GM06990 (cell line): Measurements from ENCODE around the gene PCYT1A.
"Not testable (repeated sequence)": the region's sequence is repeated elsewhere in the genome, so short reads cannot be mapped to it uniquely, and the experiment has no call there.

ENCODE experiments used
- DNase-seq: peaks from one replicate; pipeline ENCODE4 v3.0.0-alpha.2; 2011; ENCODE audit not compliant: insufficient read length; ENCODE audit errors: extremely low read depth
- H3K27me3 ChIP-seq: replicated peaks from 2 replicates; pipeline ENCODE4 v1.6.0; 2011; ENCODE audit warnings: low read length; ENCODE audit not compliant: control insufficient read depth, insufficient read depth
- H3K36me3 ChIP-seq: 2 replicates; pipeline ENCODE4 v1.5.1; 2011; ENCODE audit warnings: low read length; ENCODE audit not compliant: control insufficient read depth, insufficient read depth
- H3K4me3 ChIP-seq: replicated peaks from 2 replicates; pipeline ENCODE4 v1.5.1; 2011; ENCODE audit warnings: low read depth, mild to moderate bottlenecking, control low read depth, low read length
- TF ChIP-seq, protein P1 (sequence below): IDR thresholded peaks from 2 replicates; pipeline ENCODE4 v1.5.1; 2011; ENCODE audit warnings: low read length, control low read depth, mild to moderate bottlenecking, inconsistent platforms; ENCODE audit not compliant: insufficient read depth, poor library complexity, severe bottlenecking

The PCYT1A gene

DNA sequence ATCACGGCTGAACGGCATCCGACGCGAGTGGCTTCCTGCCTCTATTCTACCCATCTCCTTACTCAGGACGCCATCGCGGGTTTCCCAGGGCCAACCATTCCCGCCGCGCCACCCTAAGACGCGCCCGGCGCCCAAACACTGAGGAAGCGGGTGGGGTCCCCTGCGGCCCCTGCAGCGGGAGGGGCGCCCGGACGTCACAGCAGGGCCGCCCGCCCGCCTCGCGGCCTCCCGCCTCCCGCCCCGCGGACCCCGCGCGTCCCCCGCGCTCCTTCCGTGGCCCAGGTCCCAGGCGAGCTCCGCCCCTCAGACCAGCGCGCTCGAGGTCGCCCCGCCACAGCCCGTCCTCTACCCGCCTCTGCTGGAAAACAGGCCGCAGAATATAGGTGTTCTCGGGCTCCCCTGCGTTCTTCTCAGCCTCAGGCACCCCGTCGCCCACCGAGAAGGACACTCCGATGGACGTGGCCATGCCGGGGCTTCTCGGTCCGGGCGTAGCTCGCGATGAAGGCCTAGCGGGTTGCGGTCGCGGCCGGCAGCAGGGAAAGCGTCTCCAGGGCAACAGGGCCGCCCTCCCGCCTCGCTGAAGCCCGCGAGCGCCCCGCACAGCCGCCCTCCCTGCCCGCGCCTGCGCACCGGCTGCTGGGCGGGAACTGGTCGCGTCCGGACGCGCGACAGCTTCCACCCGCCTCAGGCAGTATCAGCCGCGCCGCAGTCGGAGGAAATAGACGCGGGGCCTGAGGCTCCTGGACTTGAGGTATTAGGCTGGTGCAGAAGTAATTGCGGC, 30.4 kb upstream of the PCYT1A start, which contains the start of gene DYNLT2B:
Gene DYNLT2B (minus strand): TSS at position 554 of the 781 bp plus-strand sequence. CDS start 88 bp downstream, at position 466.
- Histone ChIP-seq H3K4me3 (peak within 1 kb of the TSS; percentile 97), H3K36me3 (no peaks in the 10 kb centered on the region; the same call in 1 of the 2 replicates), H3K27me3 (no peaks in the 10 kb centered on the region)
- TF ChIP-seq, protein P1, sequence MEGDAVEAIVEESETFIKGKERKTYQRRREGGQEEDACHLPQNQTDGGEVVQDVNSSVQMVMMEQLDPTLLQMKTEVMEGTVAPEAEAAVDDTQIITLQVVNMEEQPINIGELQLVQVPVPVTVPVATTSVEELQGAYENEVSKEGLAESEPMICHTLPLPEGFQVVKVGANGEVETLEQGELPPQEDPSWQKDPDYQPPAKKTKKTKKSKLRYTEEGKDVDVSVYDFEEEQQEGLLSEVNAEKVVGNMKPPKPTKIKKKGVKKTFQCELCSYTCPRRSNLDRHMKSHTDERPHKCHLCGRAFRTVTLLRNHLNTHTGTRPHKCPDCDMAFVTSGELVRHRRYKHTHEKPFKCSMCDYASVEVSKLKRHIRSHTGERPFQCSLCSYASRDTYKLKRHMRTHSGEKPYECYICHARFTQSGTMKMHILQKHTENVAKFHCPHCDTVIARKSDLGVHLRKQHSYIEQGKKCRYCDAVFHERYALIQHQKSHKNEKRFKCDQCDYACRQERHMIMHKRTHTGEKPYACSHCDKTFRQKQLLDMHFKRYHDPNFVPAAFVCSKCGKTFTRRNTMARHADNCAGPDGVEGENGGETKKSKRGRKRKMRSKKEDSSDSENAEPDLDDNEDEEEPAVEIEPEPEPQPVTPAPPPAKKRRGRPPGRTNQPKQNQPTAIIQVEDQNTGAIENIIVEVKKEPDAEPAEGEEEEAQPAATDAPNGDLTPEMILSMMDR: no peak
- DNase-seq: peak; percentile 96

DNA sequence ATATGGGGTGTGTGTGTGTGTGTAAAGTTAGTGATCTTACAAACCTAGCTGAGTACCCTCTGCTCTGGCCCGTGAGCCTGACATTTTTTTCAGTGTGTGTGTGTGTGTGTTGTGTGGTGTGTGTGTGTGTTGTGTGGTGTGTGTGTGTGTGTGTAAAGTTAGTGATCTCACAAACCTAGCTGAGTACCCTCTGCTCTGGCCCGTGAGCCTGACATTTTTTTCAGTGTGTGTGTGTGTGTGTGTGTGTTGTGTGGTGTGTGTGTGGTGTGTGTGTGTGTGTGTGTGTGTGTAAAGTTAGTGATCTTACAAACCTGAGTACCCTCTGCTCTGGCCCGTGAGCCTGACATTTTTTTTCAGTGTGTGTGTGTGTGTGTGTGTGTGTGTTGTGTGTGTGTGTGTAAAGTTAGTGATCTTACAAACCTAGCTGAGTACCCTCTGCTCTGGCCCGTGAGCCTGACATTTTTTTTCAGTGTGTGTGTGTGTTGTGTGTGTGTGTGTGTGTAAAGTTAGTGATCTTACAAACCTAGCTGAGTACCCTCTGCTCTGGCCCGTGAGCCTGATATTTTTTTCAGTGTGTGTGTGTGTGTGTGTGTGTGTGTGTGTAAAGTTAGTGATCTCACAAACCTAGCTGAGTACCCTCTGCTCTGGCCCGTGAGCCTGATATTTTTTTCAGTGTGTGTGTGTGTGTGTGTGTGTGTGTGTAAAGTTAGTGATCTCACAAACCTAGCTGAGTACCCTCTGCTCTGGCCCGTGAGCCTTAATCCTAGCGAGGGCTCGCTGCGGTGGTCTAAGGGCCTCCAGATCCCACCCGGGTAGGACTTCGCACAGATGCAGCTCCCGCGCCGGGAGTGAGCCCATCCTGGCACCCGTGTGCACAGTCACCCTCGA, 29.5 kb upstream of the PCYT1A start:
- H3K27me3 ChIP-seq, DNase-seq, H3K36me3 ChIP-seq: not testable (repeated sequence)
- peak overlapping the region; percentile 97 for H3K4me3 ChIP-seq

DNA sequence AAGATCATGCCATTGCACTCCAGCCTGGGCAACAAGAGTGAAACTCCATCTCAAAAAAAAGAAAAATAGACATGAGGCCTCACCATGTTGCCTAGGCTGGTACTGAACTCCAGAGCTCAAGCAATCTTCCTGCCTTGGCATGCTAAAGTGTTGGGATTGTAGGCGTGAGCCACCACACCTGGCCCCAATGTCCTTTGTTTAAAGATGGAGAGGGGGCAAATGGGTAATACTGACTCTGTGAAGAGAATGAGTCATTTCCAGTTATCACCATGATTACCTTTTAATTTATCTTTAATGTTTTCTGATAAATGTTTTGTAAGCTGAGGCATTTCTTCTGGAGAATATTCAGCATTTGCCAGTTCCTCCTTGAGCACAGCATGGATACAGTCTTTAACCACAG, 28.3 kb upstream of the PCYT1A start:
- TF ChIP-seq, protein P1: no peak
- Histone ChIP-seq H3K36me3 (no peaks in the 10 kb centered on the region; the same call in 1 of the 2 replicates), H3K4me3 (no peak overlapping the region), H3K27me3 (no peaks in the 10 kb centered on the region)
- no peak for DNase-seq

DNA sequence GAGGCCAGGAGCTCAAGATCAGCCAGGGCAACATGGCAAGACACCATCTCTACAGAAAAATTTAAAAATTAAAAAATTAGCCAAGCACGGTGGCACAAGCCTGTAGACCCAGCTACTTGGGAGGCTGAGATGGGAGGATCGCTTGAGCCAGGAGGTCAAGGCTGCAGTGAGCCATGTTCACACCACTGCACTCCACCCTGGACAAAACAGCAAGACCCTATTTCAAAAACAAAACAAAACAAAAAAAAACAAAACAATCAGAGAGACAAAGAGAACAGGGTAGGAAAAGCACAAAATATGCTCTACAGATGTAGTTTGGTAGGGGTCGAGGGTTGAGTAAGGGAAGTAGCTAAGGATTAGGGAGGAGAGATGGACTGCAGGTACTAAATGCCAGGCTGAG, 27.1 kb upstream of the PCYT1A start:
- TF ChIP-seq, protein P1: no peak

DNA sequence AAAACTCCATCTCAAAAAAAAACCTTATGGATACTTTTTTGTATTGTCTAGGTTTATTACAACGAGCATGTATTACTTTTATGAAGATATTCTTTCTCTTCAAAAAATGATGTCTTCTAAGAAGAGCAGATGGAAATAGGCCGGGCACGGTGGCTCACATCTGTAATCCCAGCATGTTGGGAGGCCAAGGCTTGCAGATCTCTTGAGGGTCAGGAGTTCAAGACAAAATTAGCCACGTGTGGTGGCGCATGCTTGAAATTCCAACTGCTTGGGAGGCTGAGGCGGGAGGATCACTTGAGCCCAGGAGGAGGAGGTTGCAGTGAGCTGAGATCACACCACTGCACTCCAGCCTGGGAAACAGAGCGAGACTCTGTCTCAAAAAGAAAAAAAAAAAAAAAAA, 26.6 kb upstream of the PCYT1A start:
- H3K36me3 ChIP-seq, H3K27me3 ChIP-seq, DNase-seq, H3K4me3 ChIP-seq: not testable (repeated sequence)

More for the DNA sequence above, 27.1 kb upstream of the PCYT1A start:
- Histone ChIP-seq H3K27me3 (no peaks in the 10 kb centered on the region), H3K4me3 (no peak overlapping the region), H3K36me3 (no peaks in the 10 kb centered on the region; the same call in 1 of the 2 replicates)
- no peak for DNase-seq

DNA sequence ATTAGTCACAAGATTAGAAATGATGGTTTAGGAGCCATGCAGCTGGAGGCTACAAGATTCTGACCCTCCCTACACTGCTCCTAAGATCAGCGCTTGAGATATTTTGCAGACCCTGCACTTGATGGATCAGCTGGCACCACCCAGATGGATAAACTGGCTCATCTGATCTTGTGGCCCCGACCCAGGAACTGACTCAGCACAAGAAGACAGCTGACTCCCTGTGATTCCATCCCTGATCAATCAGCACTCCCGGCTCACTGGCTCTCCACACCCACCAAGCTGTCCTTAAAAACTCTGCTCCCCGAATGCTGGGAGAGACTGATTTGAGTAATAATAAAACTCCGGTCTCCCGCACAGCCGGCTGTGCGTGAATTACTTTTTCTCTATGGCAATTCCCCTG, 15.4 kb upstream of the PCYT1A start:
- H3K4me3 ChIP-seq, H3K36me3 ChIP-seq, DNase-seq, H3K27me3 ChIP-seq: not testable (repeated sequence)

DNA sequence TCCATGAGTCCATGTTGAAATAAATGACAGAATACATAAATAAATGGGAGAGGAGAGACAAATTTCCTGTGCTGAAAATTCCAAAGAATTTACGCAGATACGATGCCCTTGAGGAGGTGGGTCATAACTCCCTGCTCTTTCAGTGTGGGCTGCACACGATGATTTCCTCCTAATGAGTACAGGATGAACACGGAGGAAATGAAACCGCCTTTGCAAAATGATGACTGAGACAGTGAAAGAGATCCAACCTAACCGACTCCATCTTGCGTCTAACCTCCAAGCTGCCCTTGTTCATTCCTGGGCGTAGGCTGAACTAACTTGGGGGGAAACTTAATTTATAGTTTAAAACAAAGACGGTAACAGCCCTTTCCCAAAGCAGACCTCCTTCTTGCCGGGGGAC, 15.0 kb upstream of the PCYT1A start:
- H3K36me3 ChIP-seq, H3K27me3 ChIP-seq, DNase-seq, H3K4me3 ChIP-seq: not testable (repeated sequence)
